GM18526 (cell line): ENCODE results near the gene ST3GAL5.

ENCODE experiments used
- POLR2A ChIP-seq: IDR thresholded peaks from 3 replicates; pipeline ENCODE4 v1.6.1; 2011; ENCODE audit not compliant: insufficient read length; ENCODE audit errors: extremely low read depth

Gene ST3GAL5

DNA sequence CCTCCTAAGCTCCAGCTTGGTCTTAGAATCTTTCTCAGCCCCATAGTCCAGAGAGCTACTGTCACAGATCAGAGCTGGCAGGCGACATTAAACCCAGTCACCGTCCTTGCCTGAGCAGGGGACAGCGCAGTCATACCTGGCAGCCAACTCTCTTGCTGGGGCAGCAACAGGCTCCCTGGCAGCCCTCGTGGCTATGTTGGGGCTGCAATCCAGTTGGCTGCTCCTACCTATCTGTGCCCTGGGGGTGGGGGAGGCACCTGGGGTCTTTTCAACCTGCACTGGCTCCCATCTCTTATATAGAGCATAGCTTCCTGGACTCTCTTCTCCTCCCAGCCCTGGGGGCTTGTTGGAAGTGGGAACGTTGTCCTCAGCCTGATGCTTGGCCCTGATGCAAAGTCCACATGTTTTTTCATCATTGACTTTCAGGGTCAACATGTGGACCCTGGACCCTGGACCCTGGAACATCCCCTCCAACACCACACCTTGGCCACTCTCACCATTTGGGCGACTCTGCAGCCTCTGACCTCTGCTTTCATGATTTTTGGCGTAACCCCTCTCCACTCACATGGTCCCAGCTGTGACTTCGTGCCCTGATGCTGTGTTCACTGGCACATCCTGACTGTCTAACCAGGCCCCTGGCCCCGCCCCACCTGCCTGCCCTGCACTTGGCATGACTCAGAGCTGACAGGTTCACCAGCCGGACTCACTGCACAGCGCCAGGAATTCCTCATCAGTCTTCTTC, 89.4 kb downstream of the ST3GAL5 start:
- no peak for TF ChIP-seq POLR2A

DNA sequence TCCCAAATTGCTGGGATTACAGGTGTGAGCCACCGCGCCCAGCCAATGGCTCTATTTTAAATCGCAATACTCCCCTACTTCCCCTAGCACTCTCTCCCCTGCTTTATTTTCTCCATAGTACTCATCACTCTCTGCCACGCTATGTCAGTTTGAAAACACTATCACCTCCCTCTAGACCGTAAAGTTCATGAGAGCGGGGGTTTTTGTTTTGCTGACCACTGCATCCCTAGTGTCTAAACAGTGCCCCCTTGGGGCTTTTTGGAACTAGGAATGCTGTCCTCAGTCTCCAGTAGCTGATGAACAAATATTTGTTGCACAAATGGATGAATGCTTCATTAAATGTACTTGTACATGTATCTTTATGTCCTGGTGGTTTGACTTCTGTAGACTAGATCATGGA, 90.9 kb downstream of the ST3GAL5 start:
- TF ChIP-seq POLR2A: no peak

DNA sequence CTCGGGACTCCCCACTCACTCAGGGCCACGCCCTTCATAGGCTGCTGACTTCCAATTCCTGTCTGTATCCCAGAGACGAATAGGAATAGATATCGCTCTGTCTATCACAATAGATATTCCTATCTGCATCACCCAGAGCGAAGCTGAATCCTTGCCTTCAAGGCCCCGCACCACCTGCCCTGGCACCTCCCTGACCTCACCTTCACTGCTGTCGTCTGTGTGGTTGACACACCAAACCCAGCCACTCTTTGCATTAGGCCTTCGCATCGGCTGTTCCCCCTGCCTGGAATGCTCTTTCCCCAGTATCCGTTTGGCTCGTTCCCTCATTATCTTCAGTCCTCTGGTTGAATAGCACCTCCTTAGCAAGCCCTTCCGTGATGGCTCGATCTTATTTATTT, 91.5 kb downstream of the ST3GAL5 start:
- no peak for TF ChIP-seq POLR2A

DNA sequence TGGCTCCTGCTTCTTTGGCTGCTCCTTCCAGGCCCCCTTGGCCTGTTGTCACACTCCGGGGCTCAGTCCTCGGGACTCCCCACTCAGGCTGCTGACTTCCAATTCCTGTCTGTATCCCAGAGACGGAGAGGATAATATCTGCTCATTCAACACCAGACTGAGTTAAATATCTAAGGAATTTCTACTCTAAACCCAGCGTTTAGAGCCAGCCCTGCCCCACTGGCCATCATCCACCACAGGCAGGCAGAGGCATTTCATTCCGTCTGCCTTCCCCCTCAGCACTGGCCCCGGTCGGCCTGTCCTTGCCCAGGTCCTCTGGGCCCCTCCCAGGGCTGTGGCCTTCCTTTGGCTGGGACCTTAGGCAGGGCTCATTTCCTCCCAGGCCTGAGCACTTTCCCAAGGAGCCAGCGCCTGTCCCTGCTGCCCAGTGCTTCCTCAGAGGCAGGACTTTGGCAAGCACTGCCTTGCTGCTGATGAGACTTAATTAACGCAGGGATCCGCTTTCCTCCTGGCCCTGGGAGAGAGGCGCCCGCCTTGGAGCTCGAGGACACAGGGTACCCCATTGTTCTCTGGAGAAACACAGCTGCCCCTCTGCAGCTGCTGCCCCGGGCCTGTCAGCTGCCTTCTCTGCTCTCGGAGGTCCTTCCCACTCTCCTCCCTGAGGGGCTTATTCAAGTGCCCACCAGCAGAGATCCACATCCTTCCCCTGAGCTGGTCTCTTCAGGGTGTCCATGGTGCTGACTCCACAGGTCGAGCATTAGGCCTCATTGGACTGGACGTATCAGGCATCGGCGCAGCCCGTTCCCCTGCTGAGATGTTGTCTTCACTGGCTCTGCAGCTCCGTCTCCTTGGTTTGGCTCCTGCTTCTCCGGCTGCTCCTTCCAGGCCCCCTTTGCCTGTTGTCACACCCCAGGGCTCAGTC, 92.2 kb downstream of the ST3GAL5 start:
- TF ChIP-seq POLR2A: no peak

DNA sequence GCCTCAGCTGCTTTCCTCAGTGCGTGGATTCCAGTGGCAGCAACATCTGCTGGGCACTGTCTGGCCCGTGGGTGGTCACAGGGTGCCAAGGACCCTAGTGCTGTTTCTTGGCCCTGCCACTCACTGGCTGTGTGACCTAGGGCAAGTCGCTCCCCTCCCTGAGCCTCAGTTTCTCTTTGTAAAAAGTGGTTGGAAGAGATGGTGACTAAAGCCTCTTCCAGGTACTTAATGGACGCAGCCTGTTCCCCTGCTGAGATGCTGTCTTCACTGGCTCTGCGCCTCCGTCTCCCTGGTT, 92.8 kb downstream of the ST3GAL5 start:
- TF ChIP-seq POLR2A: no peak

DNA sequence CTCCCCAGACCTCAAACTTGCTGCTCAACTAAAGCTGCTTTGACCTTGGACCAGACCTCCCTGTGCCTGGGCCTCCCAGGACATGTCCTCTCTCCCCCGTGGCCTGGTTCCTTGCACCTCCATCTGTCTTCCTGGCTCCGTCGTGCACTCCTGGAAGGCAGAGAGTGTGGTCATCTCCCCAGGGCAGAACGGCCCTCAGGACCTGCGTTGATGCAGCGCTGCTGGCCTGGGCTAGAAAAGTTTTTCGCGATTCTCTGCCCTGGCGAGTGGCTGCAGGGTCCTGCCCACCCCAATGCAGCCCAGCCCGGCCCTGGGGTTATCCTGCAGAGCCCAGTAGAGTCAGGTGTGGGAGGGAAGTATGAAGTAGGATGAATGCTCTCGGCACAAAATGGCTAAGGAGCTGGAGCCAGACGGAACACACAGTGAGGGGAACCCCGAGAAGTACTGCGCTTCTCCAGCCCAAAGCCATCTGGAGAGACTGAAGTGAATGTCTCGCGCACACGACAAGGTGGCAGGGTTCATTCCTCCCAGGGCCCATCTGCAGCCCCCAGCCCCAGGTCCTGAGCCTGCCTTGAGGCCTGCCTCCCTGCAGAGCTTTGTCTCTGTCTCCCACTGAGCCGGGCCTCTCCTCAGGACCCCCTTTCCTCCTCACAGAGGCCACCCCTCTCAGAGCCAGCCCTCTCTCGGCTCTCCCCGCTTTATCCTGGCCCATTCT, 93.3 kb downstream of the ST3GAL5 start:
- TF ChIP-seq POLR2A: no peak

DNA sequence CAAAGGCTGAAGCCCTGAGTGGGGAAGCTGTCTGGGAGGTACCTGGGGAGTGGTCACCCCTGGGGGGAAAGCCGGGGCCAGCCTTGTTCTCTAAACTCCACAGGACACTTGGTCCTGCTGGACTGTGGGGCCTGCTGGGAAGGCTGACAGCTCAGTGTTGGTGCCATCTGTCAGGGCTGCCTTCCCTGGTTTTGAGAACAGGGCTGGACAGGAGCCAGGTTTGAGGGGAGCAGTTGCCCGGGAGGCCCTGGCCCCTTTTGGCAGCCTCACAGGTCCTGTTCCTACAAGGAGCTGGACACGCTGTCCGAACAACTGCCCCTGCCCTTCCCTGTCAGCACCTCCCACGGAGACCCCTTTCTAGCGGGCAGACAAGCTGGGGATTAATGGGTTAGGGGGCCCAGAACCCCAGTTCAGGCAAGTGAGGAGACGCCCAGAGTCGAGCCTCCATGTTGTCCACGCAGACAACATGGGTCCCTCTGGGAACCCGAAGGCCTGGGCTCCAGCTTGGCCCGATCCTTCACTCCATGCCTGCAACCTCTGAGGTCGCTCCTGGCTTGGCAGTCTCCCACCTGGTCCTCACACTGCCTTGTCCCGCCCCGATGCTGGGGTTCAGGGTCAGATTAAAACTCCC, 94.2 kb downstream of the ST3GAL5 start:
- TF ChIP-seq POLR2A: no peak

DNA sequence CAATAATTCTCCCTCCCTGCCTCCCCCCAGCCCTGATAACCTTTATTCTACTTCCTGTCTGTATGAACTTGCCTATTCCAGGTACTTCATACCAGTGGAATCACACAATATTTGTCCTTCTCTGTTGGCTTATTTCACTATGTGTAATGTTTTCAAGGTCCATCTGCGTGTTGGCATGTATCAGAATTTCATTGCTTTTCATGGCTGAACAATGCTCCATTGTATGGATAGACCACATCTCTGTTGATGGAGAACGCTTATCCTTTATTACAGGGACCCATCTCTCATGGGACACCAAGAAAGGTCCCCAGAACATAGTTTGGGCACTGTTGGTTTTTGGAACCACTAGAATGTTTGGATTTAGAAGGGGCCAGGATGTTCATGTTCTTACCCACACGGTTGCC, 94.8 kb downstream of the ST3GAL5 start:
- TF ChIP-seq POLR2A: no peak

DNA sequence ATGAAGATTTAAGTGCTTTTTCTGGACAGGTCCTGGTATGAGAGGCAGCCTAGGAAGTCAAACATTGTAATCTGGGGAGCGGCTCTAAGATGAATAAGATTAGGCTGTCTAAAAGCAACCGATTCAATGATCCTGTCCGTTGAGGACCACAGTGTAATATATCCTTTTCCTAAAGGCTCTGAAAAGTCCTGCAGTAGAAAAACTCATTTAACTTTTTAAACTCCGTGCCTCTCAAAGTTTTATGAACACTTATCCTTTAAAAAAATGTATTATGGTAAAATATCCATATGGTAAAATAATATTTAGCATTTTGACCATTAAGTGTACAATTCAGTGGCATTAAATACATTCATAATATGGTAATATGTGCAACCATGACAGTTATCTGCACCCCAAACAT, 95.2 kb downstream of the ST3GAL5 start:
- TF ChIP-seq POLR2A: no peak

DNA sequence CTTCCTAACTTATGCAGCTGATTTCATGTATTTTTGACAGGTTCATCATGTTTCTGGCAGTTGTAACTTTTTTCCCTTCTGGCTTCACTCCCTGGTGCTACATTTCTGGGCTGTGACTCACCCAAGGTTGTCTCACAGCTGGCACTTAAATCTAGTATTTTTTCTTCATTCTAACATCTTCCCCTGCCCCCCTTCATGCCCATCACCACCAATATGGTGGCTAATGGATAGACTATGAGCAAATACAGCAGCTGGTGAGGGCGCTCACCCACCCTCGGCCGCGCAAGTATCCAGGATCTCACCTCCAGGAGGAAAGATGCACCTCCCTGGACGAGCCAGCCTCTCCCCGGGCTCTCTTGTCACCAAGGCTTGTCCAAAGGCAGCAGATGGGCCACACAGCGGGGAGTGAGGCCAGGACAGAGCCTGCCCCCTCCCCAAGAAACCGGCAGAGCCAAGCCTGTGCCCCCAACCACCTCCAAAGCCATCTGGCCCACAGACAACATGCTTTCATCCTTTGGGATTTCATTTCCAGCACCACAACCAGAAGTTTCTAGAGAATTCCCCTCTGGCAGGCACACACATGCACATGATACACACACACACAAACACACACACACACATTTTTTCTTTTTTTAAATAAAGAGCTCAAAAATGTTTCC, 95.9 kb downstream of the ST3GAL5 start:
- TF ChIP-seq POLR2A: no peak

DNA sequence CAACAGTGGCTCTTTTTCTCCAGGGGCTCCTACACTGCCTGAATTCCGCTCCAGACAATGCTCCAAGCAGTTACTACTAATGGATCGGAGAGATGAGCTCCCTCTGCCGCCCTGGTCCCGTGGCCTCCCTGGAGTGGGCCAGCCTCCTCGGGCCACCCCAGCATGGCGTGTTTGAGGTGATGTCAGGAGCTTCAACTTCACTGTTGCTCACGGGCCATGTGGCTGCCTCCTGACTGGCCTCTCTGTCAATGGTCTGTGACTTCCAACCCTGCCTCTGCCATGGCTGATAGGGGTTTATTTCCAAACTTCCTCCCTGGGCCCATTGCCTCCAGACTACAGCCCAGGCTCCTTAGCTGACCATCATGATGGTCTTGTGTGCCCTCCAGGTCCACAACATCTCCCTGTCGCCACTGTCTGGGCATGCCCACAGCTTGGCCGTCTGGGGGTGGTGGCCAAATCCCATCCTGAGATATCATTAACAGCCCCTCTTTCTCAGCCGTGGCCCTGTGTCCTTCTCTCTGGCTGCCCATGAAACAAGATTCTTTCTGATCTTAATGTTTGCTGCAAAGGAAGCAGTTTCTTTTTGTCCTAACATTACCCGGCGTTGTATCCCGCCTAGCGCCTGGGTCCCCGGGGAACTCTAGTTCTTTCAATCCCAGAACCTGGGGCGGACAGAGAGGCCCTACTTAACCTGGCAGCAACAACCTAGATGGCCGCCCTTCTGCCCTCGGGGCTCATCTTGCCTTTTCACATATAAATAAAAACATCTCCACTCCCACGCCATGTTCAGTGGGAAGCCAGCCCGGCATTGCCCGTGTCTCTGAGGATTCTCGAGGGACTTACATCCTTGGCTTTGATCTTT, 96.9 kb downstream of the ST3GAL5 start:
- no peak for TF ChIP-seq POLR2A

DNA sequence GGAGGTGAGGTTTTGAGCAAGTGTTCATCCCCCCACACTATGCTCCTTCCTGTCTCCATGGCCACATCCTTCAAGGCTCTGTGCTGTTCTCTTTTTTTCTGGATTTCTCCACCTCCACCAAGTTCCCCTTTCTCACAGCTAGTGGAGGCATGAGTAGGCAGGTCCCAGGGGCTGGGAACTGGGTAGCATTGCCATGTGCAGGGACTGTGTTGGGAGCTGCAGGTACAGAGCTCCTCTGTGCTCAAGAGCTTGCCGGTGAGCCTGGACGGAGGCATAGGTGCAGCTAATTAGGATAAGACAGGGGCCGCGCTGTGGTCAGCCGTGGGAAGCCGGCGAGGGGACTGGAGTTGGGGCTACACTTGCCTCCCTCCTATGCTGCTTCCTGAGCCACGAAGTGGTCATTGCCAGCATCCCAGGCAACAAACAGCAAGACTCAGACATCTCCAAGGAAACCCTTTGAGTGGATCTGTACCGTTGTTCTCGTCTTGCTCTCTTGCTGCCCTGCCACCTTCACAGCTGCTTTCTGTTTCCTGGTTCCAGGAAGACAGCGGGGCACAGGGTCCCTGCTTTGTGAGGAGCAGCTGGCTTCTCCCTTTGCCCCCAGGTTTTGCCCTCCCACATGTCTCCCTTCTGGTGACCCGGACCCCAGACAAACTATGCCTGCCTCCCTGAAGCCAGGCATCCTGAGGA, 98.1 kb downstream of the ST3GAL5 start:
- no peak for TF ChIP-seq POLR2A

DNA sequence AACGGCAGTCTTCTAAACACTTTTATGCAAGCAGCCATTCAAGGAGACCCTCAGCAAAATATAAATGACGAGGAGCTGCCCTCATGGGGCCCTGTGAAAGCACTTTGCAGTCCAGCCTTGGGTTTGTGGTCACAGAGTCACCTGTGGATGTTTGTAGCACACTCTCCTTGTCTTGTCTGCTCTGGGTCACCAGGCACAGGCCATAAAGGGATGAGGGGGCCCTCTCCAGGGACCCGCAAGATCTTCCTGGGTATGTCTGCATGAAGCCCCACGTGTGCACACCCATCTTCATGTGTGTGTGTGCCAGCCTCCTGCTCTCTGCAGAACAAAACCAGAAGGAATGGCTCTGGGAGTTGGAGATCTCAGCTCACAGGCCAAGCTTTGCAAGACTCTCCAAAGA, 98.8 kb downstream of the ST3GAL5 start:
- no peak for TF ChIP-seq POLR2A
